H9 (cell line): ENCODE results near the gene SSX2IP. TPM values are rescaled to one million over a fixed set of nuclear protein-coding genes. Genes with fewer than 3 reads are reported as not detected.

Source experiments
- DNase-seq: peaks from one replicate; pipeline ENCODE4 v3.0.0-alpha.2; 2017
- H2AFZ ChIP-seq: one replicate; pipeline ENCODE4 v1.6.1; 2013; ENCODE audit warnings: mild to moderate bottlenecking, low read length, control low read depth, moderate library complexity
- H2AK5ac ChIP-seq: 2 replicates; pipeline ENCODE4 v1.6.1; 2013; ENCODE audit warnings: low read length, control low read depth, mixed read lengths; ENCODE audit not compliant: insufficient read length
- H2BK120ac ChIP-seq: one replicate; pipeline ENCODE4 v1.6.1; 2013; ENCODE audit warnings: low read depth, mild to moderate bottlenecking, low read length, control low read depth, inconsistent platforms; ENCODE audit not compliant: poor library complexity, severe bottlenecking
- H2BK12ac ChIP-seq: 2 replicates; pipeline ENCODE4 v1.6.1; 2013; ENCODE audit warnings: low read length, control low read depth, mixed read lengths, low read depth; ENCODE audit not compliant: insufficient read length
- H2BK15ac ChIP-seq: 2 replicates; pipeline ENCODE4 v1.6.1; 2013; ENCODE audit warnings: low read depth, low read length, control low read depth
- H2BK20ac ChIP-seq: one replicate; pipeline ENCODE4 v1.6.1; 2013; ENCODE audit warnings: low read depth, mild to moderate bottlenecking, low read length, control low read depth, inconsistent platforms; ENCODE audit not compliant: poor library complexity, severe bottlenecking
- H2BK5ac ChIP-seq: 2 replicates; pipeline ENCODE4 v1.6.1; 2013; ENCODE audit warnings: low read length, control low read depth, mixed read lengths; ENCODE audit not compliant: insufficient read length
- H3K14ac ChIP-seq: 2 replicates; pipeline ENCODE4 v1.6.1; 2013; ENCODE audit warnings: low read length, control low read depth; ENCODE audit not compliant: insufficient read depth
- H3K18ac ChIP-seq: 2 replicates; pipeline ENCODE4 v1.6.1; 2013; ENCODE audit warnings: low read depth, mild to moderate bottlenecking, mixed read lengths, low read length, control low read depth; ENCODE audit not compliant: insufficient read length
- H3K23ac ChIP-seq: 2 replicates; pipeline ENCODE4 v1.6.1; 2013; ENCODE audit warnings: low read length, control low read depth, mixed read lengths, low read depth; ENCODE audit not compliant: insufficient read length
- H3K23me2 ChIP-seq: 2 replicates; pipeline ENCODE4 v1.6.1; 2013; ENCODE audit warnings: low read depth, mild to moderate bottlenecking, mixed read lengths, low read length, control low read depth; ENCODE audit not compliant: insufficient read length, poor library complexity, severe bottlenecking
- H3K27ac ChIP-seq: 2 replicates; pipeline ENCODE4 v1.5.1; 2013; ENCODE audit warnings: low read length, control low read depth, mixed read lengths, low read depth; ENCODE audit not compliant: insufficient read length
- H3K27me3 ChIP-seq: 2 replicates; pipeline ENCODE4 v1.6.1; 2013; ENCODE audit warnings: low read length, control low read depth, inconsistent platforms; ENCODE audit not compliant: insufficient read depth
- H3K4ac ChIP-seq: 2 replicates; pipeline ENCODE4 v1.6.1; 2013; ENCODE audit warnings: low read depth, mild to moderate bottlenecking, control low read depth, inconsistent platforms, low read length, moderate library complexity
- H3K4me1 ChIP-seq: 2 replicates; pipeline ENCODE4 v1.6.1; 2013; ENCODE audit warnings: low read length, control low read depth, inconsistent platforms; ENCODE audit not compliant: insufficient read depth
- H3K4me2 ChIP-seq: 2 replicates; pipeline ENCODE4 v1.6.1; 2013; ENCODE audit warnings: low read length, control low read depth, mixed read lengths; ENCODE audit not compliant: insufficient read length, insufficient read depth
- H3K56ac ChIP-seq: 2 replicates; pipeline ENCODE4 v1.6.1; 2013; ENCODE audit warnings: low read depth, mild to moderate bottlenecking, mixed read lengths, low read length, control low read depth; ENCODE audit not compliant: insufficient read length
- H3K79me1 ChIP-seq: 2 replicates; pipeline ENCODE4 v1.6.1; 2013; ENCODE audit warnings: low read depth, mild to moderate bottlenecking, moderate library complexity, low read length, control low read depth, inconsistent platforms; ENCODE audit not compliant: insufficient read depth, poor library complexity, severe bottlenecking
- H3K79me2 ChIP-seq: 2 replicates; pipeline ENCODE4 v1.6.1; 2013; ENCODE audit warnings: low read length, control low read depth, inconsistent platforms; ENCODE audit not compliant: insufficient read depth
- H3K9ac ChIP-seq: 2 replicates; pipeline ENCODE4 v1.6.1; 2013; ENCODE audit warnings: low read length, control low read depth, mixed read lengths; ENCODE audit not compliant: insufficient read length; ENCODE audit errors: extremely low read depth
- H3K9me3 ChIP-seq: one replicate; pipeline ENCODE4 v1.6.1; 2013; ENCODE audit warnings: low read depth, low read length, inconsistent platforms; ENCODE audit not compliant: control insufficient read depth
- H3T11ph ChIP-seq: one replicate; pipeline ENCODE4 v1.6.1; 2013; ENCODE audit warnings: mild to moderate bottlenecking, low read length, control low read depth, inconsistent platforms
- H4K20me1 ChIP-seq: one replicate; pipeline ENCODE4 v1.6.1; 2013; ENCODE audit not compliant: control insufficient read depth, insufficient read length, insufficient read depth
- H4K5ac ChIP-seq: 2 replicates; pipeline ENCODE4 v1.6.1; 2013; ENCODE audit warnings: low read depth, mild to moderate bottlenecking, mixed read lengths, low read length, control low read depth; ENCODE audit not compliant: insufficient read length
- H4K8ac ChIP-seq: replicated peaks from 2 replicates; pipeline ENCODE4 v1.6.1; 2013; ENCODE audit warnings: low read length, control low read depth, mixed read lengths, low read depth; ENCODE audit not compliant: insufficient read length
- H4K91ac ChIP-seq: 2 replicates; pipeline ENCODE4 v1.6.1; 2013; ENCODE audit warnings: low read depth, mild to moderate bottlenecking, moderate library complexity, mixed read lengths, low read length, control low read depth; ENCODE audit not compliant: insufficient read length
- H3K27ac Mint-ChIP-seq, 3 experiments: 2 replicates in 2 of 3; 3 replicates in 1 of 3; pipeline ENCODE4 v1.8.0; 2020 to 2021; ENCODE audit warnings: mixed read lengths in 3 of 3, mild to moderate bottlenecking in 1 of 3, moderate library complexity in 1 of 3
- H3K27me3 Mint-ChIP-seq: 2 replicates; pipeline ENCODE4 v1.8.0; 2021; ENCODE audit warnings: low read depth, mild to moderate bottlenecking, moderate library complexity, mixed read lengths
- H3K36me3 Mint-ChIP-seq, 3 experiments: 2 replicates in 2 of 3; 3 replicates in 1 of 3; pipeline ENCODE4 v1.8.0; 2020 to 2021; ENCODE audit warnings: low read depth in 3 of 3, mixed read lengths in 3 of 3; ENCODE audit not compliant: insufficient read depth in 1 of 3
- H3K4me1 Mint-ChIP-seq, 2 experiments: 2 replicates each; pipeline ENCODE4 v1.8.0; 2020; ENCODE audit warnings: mixed read lengths in 2 of 2
- H3K4me3 Mint-ChIP-seq, 2 experiments: 2 replicates in 1 of 2; 3 replicates in 1 of 2; pipeline ENCODE4 v1.8.0; 2020 to 2021; ENCODE audit warnings: mild to moderate bottlenecking in 2 of 2, mixed read lengths in 2 of 2, moderate library complexity in 1 of 2
- H3K9me3 Mint-ChIP-seq, 2 experiments: 2 replicates in 1 of 2; 3 replicates in 1 of 2; pipeline ENCODE4 v1.8.0; 2020; ENCODE audit warnings: mild to moderate bottlenecking in 2 of 2, mixed read lengths in 2 of 2, moderate library complexity in 1 of 2
- CTCF ChIP-seq: fragments of 200-600 bp; sonication (generic); conservative IDR thresholded peaks from 3 replicates; pipeline ENCODE4 v1.8.0; 2021; ENCODE audit warnings: antibody characterized with exemption, mild to moderate bottlenecking
- WGBS: extraction: QIAGEN DNeasy Blood & Tissue Kit; methylation state at CpG from one replicate; pipeline ENCODE4 v1.1.7; 2013; ENCODE audit warnings: missing lambda C conversion rate, low lambda C conversion rate, mixed read lengths; ENCODE audit not compliant: insufficient read length; ENCODE audit errors: extremely low coverage; 5-methylcytosine and 5-hydroxymethylcytosine counted together
- total RNA-seq: library from RNA; stranded (reverse); gene quantifications from 2 replicates; pipeline ENCODE4 v1.2.1, GENCODE V29; 2021

Gene SSX2IP
- total RNA-seq, 1 experiment from 2014 or later = 19.6 TPM

- Histone ChIP-seq H4K8ac (no peak overlapping the region), H3K4me1 (peaks cover 15% of the 10 kb centered on the region; the same call in 1 of the 2 replicates), H3K79me1 (no peaks in the 10 kb centered on the region), H3K4me2 (peak overlapping the region; percentile 24), H3K14ac (no peak overlapping the region), H3T11ph (no peak overlapping the region), H3K4ac (no peak overlapping the region), H2AK5ac (no peak overlapping the region), H2BK120ac (no peak overlapping the region), H3K27me3 (no peaks in the 10 kb centered on the region), H3K18ac (no peak overlapping the region), H2BK12ac (no peak overlapping the region), H3K56ac (no peak overlapping the region), H3K27ac (no peak overlapping the region), H2BK15ac (no peak overlapping the region), H3K23ac (no peak overlapping the region), H2BK5ac (no peak overlapping the region), H4K91ac (no peak overlapping the region), H3K79me2 (no peaks in the 10 kb centered on the region), H4K20me1 (no peaks in the 10 kb centered on the region), H3K23me2 (no peaks in the 10 kb centered on the region), H2BK20ac (peak overlapping the region; percentile 1), H2AFZ (no peak overlapping the region), H3K9ac (no peak overlapping the region), H4K5ac (no peak overlapping the region), H3K9me3 (no peaks in the 10 kb centered on the region)
- no peak for DNase-seq
- peaks cover 39 to 45% of the 10 kb centered on the region in 2 experiments for H3K4me1 Mint-ChIP-seq
- WGBS = no CpG with 5 or more reads among the region's 2 CpGs
- H3K27me3 Mint-ChIP-seq = no peaks in the 10 kb centered on the region
- no peak overlapping the region; a peak in 1 of 5 replicates for H3K4me3 Mint-ChIP-seq
- peak overlapping the region in 2 of 3 experiments; percentile 28 to 91; a peak in 4 of 7 replicates for H3K27ac Mint-ChIP-seq
- peaks cover 0 to 4% of the 10 kb centered on the region in 2 experiments; a peak in 2 of 5 replicates for H3K9me3 Mint-ChIP-seq
- H3K36me3 Mint-ChIP-seq = no peaks in the 10 kb centered on the region; a peak in 1 of 7 replicates
- TF ChIP-seq CTCF = no peak
These were observed 8.2 kb upstream of the SSX2IP start for GRCh38 chr1:84698151-84699110.
